ENCODE results near the gene ERN1. TPM values are rescaled to one million over a fixed set of nuclear protein-coding genes. Genes with fewer than 3 reads are reported as not detected.

Gene ERN1
- total RNA-seq, 1 donor, result 62.8 TPM

DNA sequence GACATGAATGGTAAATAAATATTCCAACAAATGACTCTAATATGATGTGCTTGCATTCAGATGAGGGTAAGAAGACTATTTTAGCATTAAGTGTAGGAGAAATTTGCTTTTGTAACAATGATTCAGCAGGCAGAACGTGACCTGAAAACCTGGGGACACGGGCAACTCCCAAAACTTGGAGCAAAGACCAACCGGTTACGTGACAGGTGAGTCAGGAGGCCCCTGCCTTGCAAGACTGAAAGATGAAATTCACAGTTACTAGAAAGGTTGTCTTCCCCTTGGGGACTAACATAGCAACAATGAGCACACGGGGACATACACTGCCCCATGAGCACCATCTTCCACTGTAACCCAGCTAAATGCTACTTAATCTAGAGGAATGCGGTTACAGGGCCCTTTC lies 33.5 kb upstream of the ERN1 start:
- no peak overlapping the region for H3K4me3 ChIP-seq (ENCODE audit: low read length)
- no peaks in the 10 kb centered on the region for H3K4me1 ChIP-seq (ENCODE audit: insufficient read depth, low read length)
- no peaks in the 10 kb centered on the region for H3K27me3 ChIP-seq (ENCODE audit: insufficient read depth, low read length)
- H3K9me3 ChIP-seq (ENCODE audit: low read depth, low read length), result no peaks in the 10 kb centered on the region

DNA sequence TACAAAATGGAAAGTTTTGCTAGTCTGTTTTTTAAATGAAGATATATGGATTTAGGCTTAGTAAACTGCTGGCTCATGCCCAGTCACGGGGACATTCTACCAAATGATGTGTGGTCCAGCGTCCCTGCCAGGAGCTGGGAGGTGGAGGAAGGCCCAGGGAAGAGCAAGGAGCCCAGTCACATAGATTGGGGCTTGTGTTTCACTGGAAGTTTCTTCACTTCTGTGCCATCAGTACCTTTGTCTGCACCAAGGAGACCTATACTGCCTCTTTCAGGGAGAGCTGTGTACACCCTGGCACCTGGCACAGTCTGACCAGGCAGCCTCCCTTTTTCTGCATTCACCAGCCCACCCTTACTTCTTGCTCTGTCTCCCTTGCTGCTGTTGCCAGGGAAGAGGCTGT lies 32.6 kb upstream of the ERN1 start:
- no peaks in the 10 kb centered on the region for H3K9me3 ChIP-seq (ENCODE audit: low read depth, low read length)
- no peak overlapping the region for H3K4me3 ChIP-seq (ENCODE audit: low read length)
- no peaks in the 10 kb centered on the region for H3K4me1 ChIP-seq (ENCODE audit: insufficient read depth, low read length)
- H3K27me3 ChIP-seq (ENCODE audit: insufficient read depth, low read length), result no peaks in the 10 kb centered on the region

DNA sequence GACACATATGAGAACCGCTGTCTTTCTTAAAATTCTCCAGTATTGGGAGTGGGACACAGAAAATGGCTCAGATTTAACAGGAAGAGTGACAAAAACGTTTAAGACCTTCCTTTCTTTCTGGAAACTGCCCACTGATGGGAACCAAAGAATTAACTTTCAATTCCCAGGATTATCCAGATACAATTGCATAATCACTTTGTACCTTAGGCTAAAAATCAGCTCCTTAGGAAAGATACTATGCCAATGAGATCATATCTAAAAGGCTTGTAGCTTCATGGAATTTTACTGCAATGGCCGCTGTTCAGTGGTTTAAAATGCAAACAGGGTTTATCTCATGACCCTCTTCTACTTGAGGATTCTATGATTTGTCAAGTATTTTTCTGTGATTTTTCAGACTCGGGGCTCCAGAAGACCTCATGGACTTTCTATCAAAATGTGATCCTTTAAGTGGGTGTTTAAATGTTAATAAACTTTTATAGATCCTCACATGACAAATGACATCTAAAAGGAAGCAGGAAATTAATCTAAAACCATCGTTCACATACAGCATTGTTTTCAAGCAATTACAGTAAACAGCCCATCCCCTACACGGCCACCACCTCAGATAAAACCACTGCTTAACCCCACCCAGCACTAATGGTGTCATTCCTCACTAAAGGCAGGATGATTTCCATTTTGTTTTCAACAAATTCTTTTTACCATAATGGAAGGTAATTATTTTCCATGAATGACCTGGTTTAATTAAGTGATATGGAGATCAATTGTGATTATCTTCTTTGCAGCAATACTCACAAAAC lies 31.6 kb upstream of the ERN1 start:
- Histone ChIP-seq H3K9me3 (ENCODE audit: low read depth, low read length) (no peaks in the 10 kb centered on the region), H3K4me1 (ENCODE audit: insufficient read depth, low read length) (no peaks in the 10 kb centered on the region), H3K4me3 (ENCODE audit: low read length) (no peak overlapping the region), H3K27me3 (ENCODE audit: insufficient read depth, low read length) (no peaks in the 10 kb centered on the region)

DNA sequence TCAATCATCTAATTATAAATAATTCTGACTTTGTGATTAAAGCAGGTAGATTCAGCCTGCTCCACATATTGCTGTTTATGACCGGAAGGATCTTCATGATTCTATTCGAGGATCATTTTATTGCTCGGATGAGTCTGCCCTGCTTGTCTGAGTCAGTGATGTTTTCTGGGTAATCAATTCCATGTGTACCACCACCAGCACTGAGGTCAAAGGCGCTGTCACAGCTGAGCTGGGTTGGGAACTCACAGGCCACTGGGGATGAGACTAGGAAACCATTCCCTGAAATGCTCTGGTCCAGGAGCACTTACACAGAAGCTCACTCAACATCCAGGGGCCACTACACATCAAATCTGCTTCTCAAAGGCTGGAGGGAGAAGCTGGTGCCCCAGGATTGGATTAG lies 30.4 kb upstream of the ERN1 start:
- Histone ChIP-seq H3K4me3 (ENCODE audit: low read length) (no peak overlapping the region), H3K9me3 (ENCODE audit: low read depth, low read length) (no peaks in the 10 kb centered on the region), H3K4me1 (ENCODE audit: insufficient read depth, low read length) (no peaks in the 10 kb centered on the region), H3K27me3 (ENCODE audit: insufficient read depth, low read length) (no peaks in the 10 kb centered on the region)

DNA sequence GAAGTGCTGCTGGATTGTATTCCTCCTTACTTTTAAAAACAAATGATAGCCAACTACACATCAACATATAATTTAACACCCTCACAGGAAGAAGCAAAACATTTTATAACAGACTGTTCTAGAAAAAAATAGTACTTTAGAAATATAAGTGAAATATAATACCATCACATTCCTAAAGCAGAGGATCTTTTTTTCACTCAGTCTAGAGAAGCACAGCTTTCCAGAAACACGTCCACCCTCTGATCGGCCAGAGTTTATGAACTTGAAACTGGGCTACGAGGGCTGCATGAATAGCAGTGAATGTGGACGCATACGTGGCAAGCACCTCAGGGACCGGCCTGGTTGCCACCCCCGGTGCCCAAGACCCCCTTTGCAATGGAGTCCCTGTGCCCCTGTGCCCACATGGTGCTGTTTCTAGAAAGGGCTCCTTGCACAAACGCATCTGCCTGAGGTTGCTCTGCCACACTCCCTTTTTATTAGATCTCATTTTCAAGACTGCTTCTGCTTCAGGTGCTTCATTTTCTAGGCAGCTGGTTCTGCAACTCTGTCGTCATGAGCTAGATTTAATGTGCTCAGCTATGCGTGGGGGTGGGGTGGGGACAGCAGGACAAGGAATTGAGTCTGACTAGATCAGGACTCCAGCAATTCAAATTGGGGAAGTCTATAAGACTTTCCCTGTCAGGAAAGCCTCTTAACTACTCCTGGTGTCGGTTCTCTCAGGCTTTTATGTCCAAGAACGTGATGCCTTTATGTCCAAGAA lies 29.1 kb upstream of the ERN1 start:
- Histone ChIP-seq H3K9me3 (ENCODE audit: low read depth, low read length) (no peaks in the 10 kb centered on the region), H3K27me3 (ENCODE audit: insufficient read depth, low read length) (no peaks in the 10 kb centered on the region), H3K4me3 (ENCODE audit: low read length) (no peak overlapping the region), H3K4me1 (ENCODE audit: insufficient read depth, low read length) (no peaks in the 10 kb centered on the region)

DNA sequence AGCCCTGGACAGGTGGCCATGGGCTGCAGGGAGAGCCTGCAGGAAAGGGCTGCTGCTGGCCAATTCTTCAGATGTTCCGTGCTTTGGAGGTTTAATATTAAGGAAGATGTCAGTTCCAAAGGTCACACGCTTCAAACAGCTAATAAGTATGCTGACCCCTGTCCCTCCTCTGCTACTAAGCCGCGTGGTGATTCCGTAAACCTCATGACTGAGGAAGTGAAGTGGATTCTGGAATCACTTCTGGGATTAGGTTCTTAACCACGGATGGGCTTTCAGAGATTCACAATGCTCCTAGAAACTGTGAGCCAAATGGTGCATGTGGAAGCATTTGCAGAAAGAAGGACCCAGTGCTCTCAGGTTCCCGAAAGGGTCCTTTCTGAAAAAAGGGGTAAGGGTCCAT lies 28.5 kb upstream of the ERN1 start:
- H3K4me1 ChIP-seq (ENCODE audit: insufficient read depth, low read length), result no peaks in the 10 kb centered on the region

DNA sequence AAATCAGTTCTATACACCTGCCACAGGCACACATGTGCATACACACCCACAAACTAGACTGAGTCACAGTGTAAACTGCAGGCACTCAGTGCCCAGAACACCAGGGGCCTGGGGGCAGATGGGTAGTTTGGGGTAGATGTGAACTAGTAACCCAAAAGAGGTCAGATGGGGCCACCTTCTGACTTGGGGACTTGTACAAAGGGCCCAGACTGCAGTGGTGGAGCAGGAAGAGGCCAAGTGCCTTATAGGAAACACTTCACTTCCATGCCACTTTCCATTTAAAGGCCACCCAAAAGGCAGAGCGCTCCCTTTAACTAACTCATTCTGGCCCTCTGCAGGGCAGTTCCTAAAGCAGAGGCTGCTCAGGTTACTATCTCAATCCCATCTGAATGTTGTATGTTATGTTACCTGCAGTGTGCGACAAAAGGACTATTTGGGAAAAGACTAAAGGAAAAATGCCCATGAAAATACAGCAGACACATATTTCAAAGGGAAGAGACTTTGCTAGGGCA lies 27.8 kb upstream of the ERN1 start:
- H3K9me3 ChIP-seq (ENCODE audit: low read depth, low read length), result no peaks in the 10 kb centered on the region
- H3K27me3 ChIP-seq (ENCODE audit: insufficient read depth, low read length), result no peaks in the 10 kb centered on the region
- H3K4me1 ChIP-seq (ENCODE audit: insufficient read depth, low read length), result no peaks in the 10 kb centered on the region
- H3K4me3 ChIP-seq (ENCODE audit: low read length), result no peak overlapping the region

More for the DNA sequence above, 28.5 kb upstream of the ERN1 start:
- Histone ChIP-seq H3K27me3 (ENCODE audit: insufficient read depth, low read length) (no peaks in the 10 kb centered on the region), H3K4me3 (ENCODE audit: low read length) (no peak overlapping the region), H3K9me3 (ENCODE audit: low read depth, low read length) (no peaks in the 10 kb centered on the region)

DNA sequence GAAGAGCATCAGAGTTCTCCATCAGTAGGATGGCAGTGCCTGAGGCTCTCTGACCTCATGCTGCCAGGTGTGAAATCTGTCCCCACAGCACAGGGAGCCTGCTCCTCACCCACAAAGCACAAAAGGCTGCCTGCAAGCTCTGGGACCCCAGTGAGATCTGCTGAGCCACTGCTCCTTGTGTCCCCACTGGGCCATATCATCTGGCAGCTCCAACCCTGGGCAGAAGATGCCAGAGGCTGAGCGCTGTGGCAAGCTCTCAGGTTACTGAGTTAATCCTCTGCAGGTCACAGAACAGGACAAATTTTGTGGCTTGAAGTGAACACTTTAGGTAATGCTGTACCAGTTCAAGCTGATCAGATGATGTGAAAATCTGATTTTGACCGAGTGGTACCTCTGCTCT lies 26.7 kb upstream of the ERN1 start:
- no peak overlapping the region for H3K4me3 ChIP-seq (ENCODE audit: low read length)
- H3K9me3 ChIP-seq (ENCODE audit: low read depth, low read length), result no peaks in the 10 kb centered on the region
- no peaks in the 10 kb centered on the region for H3K4me1 ChIP-seq (ENCODE audit: insufficient read depth, low read length)
- H3K27me3 ChIP-seq (ENCODE audit: insufficient read depth, low read length), result no peaks in the 10 kb centered on the region

DNA sequence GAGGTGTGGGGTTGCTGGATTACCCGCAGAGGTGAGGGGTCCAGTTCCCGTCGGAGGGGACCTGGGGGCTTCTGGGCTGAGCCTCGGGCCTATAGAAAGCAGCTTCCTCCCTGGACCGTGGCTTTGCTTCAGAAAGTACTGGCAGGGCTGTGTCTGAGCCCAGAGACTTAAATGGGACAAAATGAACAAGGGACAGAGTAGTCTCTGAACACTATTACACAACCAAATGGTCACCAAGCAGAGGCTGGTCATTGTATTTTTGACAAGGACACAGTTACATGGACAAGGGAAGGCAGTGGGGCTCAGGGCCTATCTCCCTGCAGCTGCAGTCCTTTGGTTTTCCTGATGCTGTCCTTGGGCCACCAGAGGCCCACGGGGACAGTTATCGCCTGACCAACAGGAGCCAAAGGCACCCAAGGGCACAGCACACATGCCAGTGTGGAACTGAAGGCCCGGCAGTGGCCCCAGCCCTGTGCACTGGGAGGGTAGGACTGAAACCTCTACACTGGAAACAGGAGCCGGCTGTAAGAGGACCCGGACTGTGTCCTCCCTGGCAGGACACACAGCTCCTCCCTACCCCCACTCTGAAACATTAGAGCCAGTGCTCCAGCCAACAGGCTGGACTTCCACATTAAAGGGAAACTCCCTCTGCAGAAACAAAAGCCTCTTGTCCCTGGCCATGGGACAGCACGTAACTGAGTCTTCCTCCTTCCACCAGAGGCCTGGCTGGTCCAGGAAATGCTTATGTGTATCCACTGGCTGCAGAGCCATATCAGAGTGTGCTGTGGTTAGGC lies 26.0 kb upstream of the ERN1 start:
- H3K4me3 ChIP-seq (ENCODE audit: low read length), result no peak overlapping the region
- no peaks in the 10 kb centered on the region for H3K27me3 ChIP-seq (ENCODE audit: insufficient read depth, low read length)
- H3K9me3 ChIP-seq (ENCODE audit: low read depth, low read length), result no peaks in the 10 kb centered on the region
- H3K4me1 ChIP-seq (ENCODE audit: insufficient read depth, low read length), result no peaks in the 10 kb centered on the region

DNA sequence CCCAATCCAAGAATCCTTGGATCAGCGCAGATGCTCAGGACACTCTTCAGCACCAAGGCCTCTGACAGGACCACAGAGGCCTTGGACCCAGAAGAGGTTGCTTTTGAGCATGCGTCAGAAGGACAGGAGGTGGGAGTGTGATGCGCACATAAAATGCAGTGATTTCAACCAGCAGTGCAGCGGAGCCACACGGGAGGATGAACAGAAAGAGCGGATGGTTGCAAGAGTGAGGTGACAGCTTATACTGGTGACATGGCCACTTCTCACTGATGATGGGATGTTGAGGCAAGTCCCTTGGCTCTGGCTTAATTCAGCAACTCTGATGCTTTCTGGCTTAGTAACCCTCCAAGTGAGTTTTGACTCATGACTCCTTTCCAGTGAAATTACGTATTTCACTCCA lies 25.2 kb upstream of the ERN1 start:
- no peaks in the 10 kb centered on the region for H3K27me3 ChIP-seq (ENCODE audit: insufficient read depth, low read length)
- no peak overlapping the region for H3K4me3 ChIP-seq (ENCODE audit: low read length)
- no peaks in the 10 kb centered on the region for H3K9me3 ChIP-seq (ENCODE audit: low read depth, low read length)
- H3K4me1 ChIP-seq (ENCODE audit: insufficient read depth, low read length), result no peaks in the 10 kb centered on the region

DNA sequence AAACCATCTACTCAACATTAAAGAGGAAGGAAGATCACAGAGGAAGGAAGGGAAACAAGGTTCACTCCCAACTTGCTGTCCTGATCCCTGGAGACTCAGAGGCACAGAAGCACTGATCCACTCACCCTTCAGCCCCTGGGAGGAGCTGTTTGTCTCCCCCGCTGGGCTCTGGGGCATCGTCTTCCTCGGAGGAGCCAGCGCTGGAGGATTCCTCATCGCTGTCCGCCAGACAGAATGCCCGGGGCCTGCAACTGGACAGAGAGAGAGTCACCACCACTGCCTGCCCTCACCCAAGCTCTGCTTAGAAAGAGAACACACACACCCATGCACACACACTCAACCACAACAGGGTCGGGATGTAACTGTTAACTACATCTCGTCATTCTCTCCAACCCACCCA lies 24.8 kb upstream of the ERN1 start:
- Histone ChIP-seq H3K9me3 (ENCODE audit: low read depth, low read length) (no peaks in the 10 kb centered on the region), H3K4me3 (ENCODE audit: low read length) (no peak overlapping the region), H3K27me3 (ENCODE audit: insufficient read depth, low read length) (no peaks in the 10 kb centered on the region), H3K4me1 (ENCODE audit: insufficient read depth, low read length) (no peaks in the 10 kb centered on the region)

DNA sequence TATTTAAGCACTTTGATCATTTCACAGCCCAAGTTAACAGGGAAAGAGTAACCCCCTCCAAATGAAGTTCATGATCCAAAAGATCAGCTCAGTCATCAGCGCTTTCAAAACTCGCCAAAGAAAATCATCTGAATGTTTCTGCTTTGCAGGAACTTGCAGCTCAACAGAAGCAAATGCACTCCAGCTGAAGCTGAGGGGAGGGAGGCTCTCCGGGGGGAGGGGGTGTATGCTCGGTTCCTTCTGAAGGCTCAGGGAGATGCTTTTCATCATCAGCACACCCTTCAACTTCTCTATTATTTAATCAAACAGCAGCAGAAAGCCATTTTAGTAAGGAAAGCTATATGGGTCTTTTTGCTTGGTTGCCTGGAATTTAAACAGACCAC lies 24.4 kb upstream of the ERN1 start:
- Histone ChIP-seq H3K4me3 (ENCODE audit: low read length) (no peak overlapping the region), H3K27me3 (ENCODE audit: insufficient read depth, low read length) (no peaks in the 10 kb centered on the region), H3K9me3 (ENCODE audit: low read depth, low read length) (no peaks in the 10 kb centered on the region), H3K4me1 (ENCODE audit: insufficient read depth, low read length) (no peaks in the 10 kb centered on the region)

DNA sequence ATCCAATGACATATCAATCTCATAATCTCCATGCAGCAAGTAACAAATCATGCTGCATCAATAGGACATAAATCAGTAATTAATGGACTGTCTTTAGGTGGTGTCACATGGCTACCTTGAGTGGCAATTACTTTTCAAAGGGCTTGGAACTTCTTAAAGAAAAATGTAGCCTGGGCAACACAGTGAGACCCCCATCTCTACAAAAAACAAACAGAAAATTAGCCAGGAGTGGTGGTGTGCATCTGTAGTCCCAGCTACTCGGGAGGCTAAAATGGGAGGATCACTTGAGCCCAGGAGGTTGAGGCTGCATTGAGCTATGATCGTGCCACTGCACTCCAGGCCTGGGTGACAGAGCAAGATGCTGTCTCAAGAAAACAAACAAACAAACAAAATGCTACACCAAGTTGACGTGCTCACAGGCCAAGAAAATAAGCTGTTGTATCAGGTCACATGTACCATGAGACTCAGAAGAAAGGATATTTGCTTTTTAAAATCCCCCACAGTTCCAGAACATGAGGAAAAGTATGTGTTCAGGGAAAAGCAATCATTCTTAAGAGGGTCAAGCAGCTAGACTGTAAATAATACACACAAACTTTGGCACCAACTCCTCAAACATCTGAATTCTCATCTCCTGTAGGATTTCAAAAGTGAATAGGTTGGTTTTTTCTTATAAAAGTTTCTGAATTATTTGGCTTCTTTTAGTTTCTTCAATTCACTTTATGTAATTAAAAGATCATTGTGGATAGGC lies 23.8 kb upstream of the ERN1 start:
- Histone ChIP-seq H3K27me3 (ENCODE audit: insufficient read depth, low read length) (no peaks in the 10 kb centered on the region), H3K4me3 (ENCODE audit: low read length) (no peak overlapping the region), H3K9me3 (ENCODE audit: low read depth, low read length) (no peaks in the 10 kb centered on the region), H3K4me1 (ENCODE audit: insufficient read depth, low read length) (peaks cover 1% of the 10 kb centered on the region)

DNA sequence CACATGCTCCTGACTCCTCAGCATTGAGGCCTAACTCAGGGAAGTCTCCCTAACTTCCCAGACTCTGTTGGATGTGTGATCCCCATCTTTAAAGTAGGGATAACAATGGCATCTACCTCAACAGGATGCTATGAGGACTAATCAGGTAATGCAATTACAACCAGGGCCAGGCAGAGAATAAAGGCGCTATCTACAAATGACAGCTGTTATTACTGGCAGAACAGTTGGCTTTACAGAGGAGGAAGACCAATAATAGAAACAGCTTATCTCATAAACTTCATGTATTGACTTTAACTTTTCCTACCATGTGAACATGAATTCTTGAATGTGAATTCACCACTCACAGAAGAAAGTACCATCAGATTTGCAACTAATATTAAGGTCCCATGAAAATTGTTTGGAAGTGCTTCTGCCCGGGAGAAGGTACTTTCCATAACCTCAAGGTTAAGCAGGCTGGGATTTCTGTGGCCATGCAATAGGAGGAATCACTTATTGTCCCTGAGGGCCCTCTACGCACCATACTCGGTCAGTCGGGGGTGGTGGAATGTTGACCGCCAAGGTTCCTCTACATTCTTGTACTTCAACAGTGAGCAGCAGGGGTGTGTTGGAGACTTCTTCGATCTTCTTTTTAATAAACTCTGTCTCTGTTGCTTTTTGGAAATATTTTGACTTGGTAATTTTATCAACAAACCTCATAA lies 22.6 kb upstream of the ERN1 start:
- H3K9me3 ChIP-seq (ENCODE audit: low read depth, low read length), result no peaks in the 10 kb centered on the region
- peaks cover 9% of the 10 kb centered on the region for H3K4me1 ChIP-seq (ENCODE audit: insufficient read depth, low read length)
- H3K27me3 ChIP-seq (ENCODE audit: insufficient read depth, low read length), result no peaks in the 10 kb centered on the region
- H3K4me3 ChIP-seq (ENCODE audit: low read length), result no peak overlapping the region
